Measurements from ENCODE around the gene LDLRAD4.

LDLRAD4 gene

GRCh38 chr18:13574761-13575160 is 356.2 kb downstream of the LDLRAD4 start:
- DNase-seq (ENCODE audit: low read depth), result no peak

GRCh38 chr18:13576598-13576997 is 358.0 kb downstream of the LDLRAD4 start:
- no peak for DNase-seq (ENCODE audit: low read depth)

- DNase-seq (ENCODE audit: low read depth), result no peak
Measured at GRCh38 chr18:13577091-13577697, 358.6 kb downstream of the LDLRAD4 start.

- no peak for DNase-seq (ENCODE audit: low read depth)
Measured at GRCh38 chr18:13577781-13578180, 359.2 kb downstream of the LDLRAD4 start.

- DNase-seq (ENCODE audit: low read depth), result no peak
Measured at GRCh38 chr18:13578400-13578799, 359.8 kb downstream of the LDLRAD4 start.

GRCh38 chr18:13579874-13580273 is 361.3 kb downstream of the LDLRAD4 start:
- no peak for DNase-seq (ENCODE audit: low read depth)

GRCh38 chr18:13580351-13580750 is 361.8 kb downstream of the LDLRAD4 start:
- no peak for DNase-seq (ENCODE audit: low read depth)

- no peak for DNase-seq (ENCODE audit: low read depth)
Measured at GRCh38 chr18:13580991-13581390, 362.4 kb downstream of the LDLRAD4 start.

- DNase-seq (ENCODE audit: low read depth), result no peak
Measured at GRCh38 chr18:13581496-13582177, 363.1 kb downstream of the LDLRAD4 start.

GRCh38 chr18:13582178-13582670 is 363.7 kb downstream of the LDLRAD4 start:
- no peak for DNase-seq (ENCODE audit: low read depth)

GRCh38 chr18:13583576-13584550 is 365.3 kb downstream of the LDLRAD4 start:
- no peak for DNase-seq (ENCODE audit: low read depth)

GRCh38 chr18:13584825-13585224 is 366.3 kb downstream of the LDLRAD4 start:
- no peak for DNase-seq (ENCODE audit: low read depth)

- no peak for DNase-seq (ENCODE audit: low read depth)
Measured at GRCh38 chr18:13585379-13586153, 367.0 kb downstream of the LDLRAD4 start.

- DNase-seq (ENCODE audit: low read depth), result no peak
Measured at GRCh38 chr18:13587001-13587400, 368.4 kb downstream of the LDLRAD4 start.

- no peak for DNase-seq (ENCODE audit: low read depth)
Measured at GRCh38 chr18:13587477-13587876, 368.9 kb downstream of the LDLRAD4 start.

GRCh38 chr18:13587937-13588336 is 369.4 kb downstream of the LDLRAD4 start:
- no peak for DNase-seq (ENCODE audit: low read depth)

GRCh38 chr18:13589316-13589715 is 370.8 kb downstream of the LDLRAD4 start:
- DNase-seq (ENCODE audit: low read depth), result no peak

GRCh38 chr18:13589943-13590342 is 371.4 kb downstream of the LDLRAD4 start:
- no peak for DNase-seq (ENCODE audit: low read depth)

GRCh38 chr18:13592246-13592645 is 373.7 kb downstream of the LDLRAD4 start:
- DNase-seq (ENCODE audit: low read depth), result no peak

- no peak for DNase-seq (ENCODE audit: low read depth)
Measured at GRCh38 chr18:13594551-13594950, 376.0 kb downstream of the LDLRAD4 start.

- no peak for DNase-seq (ENCODE audit: low read depth)
Measured at GRCh38 chr18:13597068-13597467, 378.5 kb downstream of the LDLRAD4 start.

GRCh38 chr18:13598591-13598990 is 380.0 kb downstream of the LDLRAD4 start:
- DNase-seq (ENCODE audit: low read depth), result no peak
